T-cell (primary cell): ENCODE data around the gene KAZALD1. TPM values are rescaled to one million over a fixed set of nuclear protein-coding genes. Genes with fewer than 3 reads are reported as not detected.
A peak's percentile ranks its signal among the peaks of the same experiment; 100 is the strongest.

Experiments used
- ATAC-seq, 4 experiments: fragments of 200-7000 bp in 3 of 4; fragments of 150-1000 bp in 1 of 4; cut with Tn5 transposase; replicated peaks in 1 of 4; 1 replicate in 3 of 4; 2 replicates in 1 of 4; pipeline ENCODE4 v1.10.0; 2021; ENCODE audit warnings: moderate library complexity in 3 of 4, mild to moderate bottlenecking in 2 of 4, moderate number of reproducible peaks in 1 of 4
- CTCF ChIA-PET, 2 donors: fragments of 300-600 bp; sonication (Branson Sonifier 250); formaldehyde crosslinking; loops; one replicate each; lab custom pipeline; 2022; ENCODE audit warnings: antibody characterized with exemption in 2 of 2; lab: Charles Lee
- POLR2A ChIA-PET, 2 donors: fragments of 300-600 bp; sonication (Branson Sonifier 250); formaldehyde crosslinking; loops; one replicate each; lab custom pipeline; 2022; ENCODE audit warnings: antibody characterized with exemption in 2 of 2; lab: Charles Lee
- DNase-seq, 35 experiments: peaks; one replicate each; pipeline versions ENCODE4 v3.0.0 to v3.0.0-alpha.2; 2013 to 2023
- H3K27ac ChIP-seq: one replicate; pipeline ENCODE4 v1.5.1; 2013; ENCODE audit warnings: low read length
- H3K27me3 ChIP-seq, 2 experiments: replicated peaks in 1 of 2; 1 replicate in 1 of 2; 2 replicates in 1 of 2; pipeline versions ENCODE4 v1.6.1 to v1.7.0; 2013; ENCODE audit warnings: low read length in 1 of 2, mixed read lengths in 1 of 2; ENCODE audit not compliant: control insufficient read depth in 2 of 2, insufficient read depth in 2 of 2; ENCODE audit errors: extremely low read depth in 1 of 2
- H3K36me3 ChIP-seq, 2 donors: 1 replicate in 1 of 2; 2 replicates in 1 of 2; pipeline versions ENCODE4 v1.6.1 to v1.7.0; 2013; ENCODE audit warnings: low read length in 1 of 2; ENCODE audit not compliant: control insufficient read depth in 2 of 2, insufficient read depth in 1 of 2; ENCODE audit errors: extremely low read depth in 1 of 2
- H3K4me1 ChIP-seq, 2 experiments: 1 replicate in 1 of 2; 2 replicates in 1 of 2; pipeline versions ENCODE4 v1.6.1 to v1.7.0; 2013; ENCODE audit warnings: low read length in 2 of 2, mixed read lengths in 1 of 2; ENCODE audit not compliant: insufficient read depth in 2 of 2, control insufficient read depth in 1 of 2; ENCODE audit errors: extremely low read depth in 1 of 2
- H3K4me3 ChIP-seq, 2 donors: 1 replicate in 1 of 2; 2 replicates in 1 of 2; pipeline versions ENCODE4 v1.5.1 to v1.7.0; 2013; ENCODE audit warnings: mild to moderate bottlenecking in 2 of 2, low read length in 1 of 2, moderate library complexity in 1 of 2; ENCODE audit not compliant: control insufficient read depth in 1 of 2; ENCODE audit errors: extremely low read depth in 1 of 2
- H3K9me3 ChIP-seq: 2 replicates; pipeline ENCODE4 v1.7.0; 2013
- H3K27ac Mint-ChIP-seq, 2 donors: one replicate each; pipeline ENCODE4 v1.8.0; 2020 to 2021; ENCODE audit warnings: mild to moderate bottlenecking in 2 of 2, mixed read lengths in 2 of 2
- H3K27me3 Mint-ChIP-seq, 2 donors: one replicate each; pipeline ENCODE4 v1.8.0; 2021 to 2022; ENCODE audit warnings: mixed read lengths in 2 of 2
- H3K36me3 Mint-ChIP-seq: one replicate; pipeline ENCODE4 v1.8.0; 2021; ENCODE audit warnings: mixed read lengths
- H3K4me1 Mint-ChIP-seq, 3 donors: one replicate each; pipeline ENCODE4 v1.8.0; 2020 to 2022; ENCODE audit warnings: mixed read lengths in 3 of 3, mild to moderate bottlenecking in 1 of 3
- H3K4me3 Mint-ChIP-seq, 3 donors: one replicate each; pipeline ENCODE4 v1.8.0; 2020 to 2022; ENCODE audit warnings: mild to moderate bottlenecking in 3 of 3, mixed read lengths in 3 of 3, moderate library complexity in 3 of 3
- H3K9me3 Mint-ChIP-seq, 3 donors: one replicate each; pipeline ENCODE4 v1.8.0; 2020 to 2022; ENCODE audit warnings: mixed read lengths in 3 of 3
- WGBS: methylation state at CpG from one replicate; pipeline ENCODE4 v1.1.5; 2013; ENCODE audit warnings: missing lambda C conversion rate; ENCODE audit not compliant: insufficient coverage; 5-methylcytosine and 5-hydroxymethylcytosine counted together
- total RNA-seq, 35 experiments: library from RNA in 6 of 35; stranded (reverse) in 6 of 35; fragments of 120-200 nt in 1 of 35; gene quantifications; one replicate each; pipeline versions ENCODE4 v1.2.1 to v1.2.4 and lab custom pipeline; 2013 to 2026

Gene KAZALD1
- total RNA-seq, 5 donors from 2014 or later (not counting 1 experiment from before 2014, with no cell fraction given): 0.19 to 0.29 TPM; not detected in 3

DNA sequence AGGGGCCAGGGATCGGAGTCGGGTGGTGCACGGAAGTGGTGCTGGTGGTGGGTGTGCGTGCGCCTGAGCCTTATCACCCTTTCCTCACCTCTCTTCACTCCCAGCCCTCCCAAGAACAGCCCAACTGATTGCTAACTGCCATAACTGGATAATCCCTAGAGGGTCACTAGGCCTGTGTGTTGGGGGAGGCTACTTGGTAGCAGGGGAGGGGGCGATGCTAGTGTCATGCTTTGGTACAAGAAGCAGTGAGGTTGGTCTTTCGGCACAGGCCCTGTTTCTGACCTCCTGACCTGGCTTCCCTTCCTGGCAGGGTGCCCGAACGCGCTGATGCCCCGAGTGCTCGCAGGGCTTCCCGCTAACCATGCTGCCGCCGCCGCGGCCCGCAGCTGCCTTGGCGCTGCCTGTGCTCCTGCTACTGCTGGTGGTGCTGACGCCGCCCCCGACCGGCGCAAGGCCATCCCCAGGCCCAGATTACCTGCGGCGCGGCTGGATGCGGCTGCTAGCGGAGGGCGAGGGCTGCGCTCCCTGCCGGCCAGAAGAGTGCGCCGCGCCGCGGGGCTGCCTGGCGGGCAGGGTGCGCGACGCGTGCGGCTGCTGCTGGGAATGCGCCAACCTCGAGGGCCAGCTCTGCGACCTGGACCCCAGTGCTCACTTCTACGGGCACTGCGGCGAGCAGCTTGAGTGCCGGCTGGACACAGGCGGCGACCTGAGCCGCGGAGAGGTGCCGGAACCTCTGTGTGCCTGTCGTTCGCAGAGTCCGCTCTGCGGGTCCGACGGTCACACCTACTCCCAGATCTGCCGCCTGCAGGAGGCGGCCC lies 652 bp downstream of the KAZALD1 start:
- peak overlapping the region; percentile 63 to 93 (median 86) for H3K4me3 Mint-ChIP-seq
- H3K27ac Mint-ChIP-seq: peak overlapping the region in 1 of 2 donors; percentile 16
- peak in 24 of 35 experiments; percentile 10 to 74 (median 38) for DNase-seq
- 8% methylated on average over 58 of the region's 63 CpGs for whole genome bisulfite sequencing
- Histone ChIP-seq H3K27me3 (peaks cover 6 to 54% of the 10 kb centered on the region in 2 experiments), H3K4me3 (peak overlapping the region in 1 of 2 donors; percentile 99), H3K4me1 (peaks cover 15 to 52% of the 10 kb centered on the region in 2 experiments), H3K36me3 (no peaks in the 10 kb centered on the region), H3K27ac (no peak overlapping the region), H3K9me3 (no peaks in the 10 kb centered on the region)
- H3K36me3 Mint-ChIP-seq: no peaks in the 10 kb centered on the region
- ChIA-PET CTCF (interaction anchor here (0.6 to 6.1 kb wide), 8 partner anchors 11 to 405 kb away, joined by 3 to 42 read pairs (median 3); partner anchors contain the start of genes PDZD7 (in 1 of the 2) and SFXN3 (in 1 of the 2)), POLR2A (no interaction called here)
- H3K27me3 Mint-ChIP-seq: peaks cover 32 to 34% of the 10 kb centered on the region in 2 donors
- H3K4me1 Mint-ChIP-seq: peaks cover 29 to 50% (median 32%) of the 10 kb centered on the region in 3 donors
- peak; percentile 28 to 38 (median 32) for ATAC-seq
- no peaks in the 10 kb centered on the region for H3K9me3 Mint-ChIP-seq

DNA sequence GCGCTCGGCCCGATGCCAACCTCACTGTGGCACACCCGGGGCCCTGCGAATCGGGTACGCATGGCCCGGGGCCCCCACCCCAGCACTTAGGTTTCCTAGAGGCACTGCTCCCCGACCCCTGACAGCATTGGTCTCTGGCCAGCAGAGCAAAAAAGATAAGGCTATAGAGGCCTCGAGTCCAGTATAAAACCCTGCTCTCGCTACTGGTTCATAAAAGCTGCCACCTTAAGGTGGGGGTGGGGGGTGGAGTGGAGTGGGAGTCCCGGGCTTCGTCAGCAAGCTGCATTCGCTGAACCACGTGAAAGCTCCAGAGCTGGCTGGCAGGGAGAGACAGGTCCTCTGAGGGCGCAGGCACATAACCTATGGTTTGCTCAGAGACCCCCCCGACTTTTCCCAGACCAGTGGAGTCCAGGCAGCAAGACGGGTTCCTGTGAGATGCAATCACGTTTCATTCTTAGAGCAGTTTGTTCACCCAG lies 1.3 kb downstream of the KAZALD1 start:
- peaks cover 29 to 55% (median 36%) of the 10 kb centered on the region in 3 donors for H3K4me1 Mint-ChIP-seq
- no peak for ATAC-seq

DNA sequence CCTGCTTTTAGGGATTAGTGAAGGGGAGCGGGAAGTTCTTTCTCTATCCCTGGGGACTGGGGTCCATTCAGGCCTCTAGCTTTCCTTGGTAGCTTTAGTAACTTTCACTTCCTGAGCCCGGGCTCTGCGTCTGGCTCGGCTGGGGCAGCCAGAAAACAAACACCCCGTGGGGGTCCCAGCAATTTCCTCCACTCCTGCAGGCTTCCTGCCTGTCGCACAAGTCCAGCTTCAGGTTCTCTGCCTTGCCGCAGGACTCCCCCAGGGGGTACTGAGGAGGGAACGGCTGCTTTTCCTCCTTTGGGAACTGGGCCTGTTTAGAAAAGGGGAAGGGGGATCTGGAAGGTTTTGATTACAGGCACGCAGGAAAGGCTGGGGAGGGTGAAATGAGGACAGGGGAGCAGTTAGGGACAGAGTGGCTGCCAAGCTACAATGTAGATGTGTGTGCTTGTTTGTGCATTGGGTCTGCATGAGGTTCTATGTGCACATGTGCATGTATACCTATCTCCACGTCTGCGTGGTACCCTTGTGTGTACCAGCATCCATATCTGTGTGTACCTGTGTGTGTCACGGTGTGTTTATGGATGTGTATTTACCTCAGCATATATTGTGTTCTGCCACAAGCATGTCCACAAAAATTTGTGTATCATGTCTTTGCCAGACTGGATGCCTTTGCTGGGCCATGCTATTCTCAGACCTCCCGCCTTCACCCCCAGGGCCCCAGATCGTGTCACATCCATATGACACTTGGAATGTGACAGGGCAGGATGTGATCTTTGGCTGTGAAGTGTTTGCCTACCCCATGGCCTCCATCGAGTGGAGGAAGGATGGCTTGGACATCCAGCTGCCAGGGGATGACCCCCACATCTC lies 2.0 kb downstream of the KAZALD1 start:
- Mint-ChIP-seq H3K36me3 (no peaks in the 10 kb centered on the region), H3K4me1 (peaks cover 29 to 55% (median 36%) of the 10 kb centered on the region in 3 donors), H3K4me3 (peak overlapping the region in 2 of 3 donors; percentile 17 to 93), H3K27me3 (peaks cover 32 to 38% of the 10 kb centered on the region in 2 donors), H3K27ac (no peak overlapping the region), H3K9me3 (no peaks in the 10 kb centered on the region)
- ATAC-seq (no peak), DNase-seq (no peak)
- Histone ChIP-seq H3K4me1 (peaks cover 15 to 56% of the 10 kb centered on the region in 2 experiments), H3K9me3 (no peaks in the 10 kb centered on the region), H3K27ac (no peak overlapping the region), H3K27me3 (peaks cover 6 to 58% of the 10 kb centered on the region in 2 experiments), H3K4me3 (no peak overlapping the region), H3K36me3 (no peaks in the 10 kb centered on the region)
- WGBS: 74% methylated on average over 7 of the region's 15 CpGs
- POLR2A ChIA-PET: no interaction called here
- CTCF ChIA-PET: interaction anchor here (0.6 to 6.1 kb wide), 5 partner anchors 13 to 33 kb away, joined by 3 to 42 read pairs (median 7); partner anchors contain the start of genes PDZD7 (in 1 of the 2) and SFXN3 (in 1 of the 2)

More for the DNA sequence above, 1.3 kb downstream of the KAZALD1 start:
- DNase-seq: no peak
- H3K4me3 Mint-ChIP-seq: peak overlapping the region in 1 of 3 donors; percentile 93
- Histone ChIP-seq H3K4me1 (peaks cover 15 to 56% of the 10 kb centered on the region in 2 experiments), H3K4me3 (peak overlapping the region in 1 of 2 donors; percentile 99), H3K27ac (no peak overlapping the region), H3K9me3 (no peaks in the 10 kb centered on the region), H3K27me3 (peaks cover 6 to 58% of the 10 kb centered on the region in 2 experiments), H3K36me3 (no peaks in the 10 kb centered on the region)
- no peak overlapping the region for H3K27ac Mint-ChIP-seq
- H3K27me3 Mint-ChIP-seq: peaks cover 32 to 38% of the 10 kb centered on the region in 2 donors
- WGBS: 17% methylated on average over 15 of the region's 19 CpGs
- no peaks in the 10 kb centered on the region for H3K9me3 Mint-ChIP-seq
- no peaks in the 10 kb centered on the region for H3K36me3 Mint-ChIP-seq
- CTCF ChIA-PET: interaction anchor here (0.6 to 6.1 kb wide), 5 partner anchors 12 to 32 kb away, joined by 3 to 42 read pairs (median 7); partner anchors contain the start of genes PDZD7 (in 1 of the 2) and SFXN3 (in 1 of the 2)
- POLR2A ChIA-PET: no interaction called here

DNA sequence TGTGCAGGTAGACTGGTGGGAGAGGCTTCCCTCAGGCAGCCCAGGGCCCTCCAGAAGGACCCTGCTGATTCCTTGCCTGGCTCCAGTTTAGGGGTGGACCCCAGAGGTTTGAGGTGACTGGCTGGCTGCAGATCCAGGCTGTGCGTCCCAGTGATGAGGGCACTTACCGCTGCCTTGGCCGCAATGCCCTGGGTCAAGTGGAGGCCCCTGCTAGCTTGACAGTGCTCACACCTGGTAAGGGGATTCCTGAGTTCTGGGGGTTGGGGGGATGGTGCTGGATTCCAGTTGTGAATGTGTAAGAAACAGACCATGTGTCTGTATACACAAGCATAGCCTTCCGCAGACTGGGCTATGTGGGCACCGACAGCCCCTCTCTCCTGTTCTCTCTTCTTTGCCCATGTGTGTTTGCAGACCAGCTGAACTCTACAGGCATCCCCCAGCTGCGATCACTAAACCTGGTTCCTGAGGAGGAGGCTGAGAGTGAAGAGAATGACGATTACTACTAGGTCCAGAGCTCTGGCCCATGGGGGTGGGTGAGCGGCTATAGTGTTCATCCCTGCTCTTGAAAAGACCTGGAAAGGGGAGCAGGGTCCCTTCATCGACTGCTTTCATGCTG lies 2.7 kb downstream of the KAZALD1 start:
- H3K4me3 ChIP-seq: no peak overlapping the region
- no peak overlapping the region for H3K27ac ChIP-seq
- DNase-seq (no peak), ATAC-seq (no peak)
- ChIA-PET CTCF (interaction anchor here (1.0 to 1.2 kb wide), 2 partner anchors 21 to 22 kb away, joined by 3 to 4 read pairs; no protein-coding TSS in a partner anchor), POLR2A (interaction anchor here (0.5 kb wide), 2 partner anchors 529 to 940 kb away, joined by 3 to 4 read pairs; partner anchors contain the start of gene HIF1AN (in 1 of the 2))
- H3K9me3 Mint-ChIP-seq: no peaks in the 10 kb centered on the region
- H3K27me3 Mint-ChIP-seq: peaks cover 32 to 38% of the 10 kb centered on the region in 2 donors
- no peaks in the 10 kb centered on the region for H3K9me3 ChIP-seq
- peak overlapping the region in 1 of 3 donors; percentile 93 for H3K4me3 Mint-ChIP-seq
- peaks cover 6 to 58% of the 10 kb centered on the region in 2 experiments for H3K27me3 ChIP-seq
- no peaks in the 10 kb centered on the region for H3K36me3 Mint-ChIP-seq
- peaks cover 15 to 56% of the 10 kb centered on the region in 2 experiments for H3K4me1 ChIP-seq
- peaks cover 29 to 55% (median 36%) of the 10 kb centered on the region in 3 donors for H3K4me1 Mint-ChIP-seq
- H3K27ac Mint-ChIP-seq: peak overlapping the region in 1 of 2 donors; percentile 20
- 94% methylated on average over 7 of the region's 9 CpGs for WGBS
- no peaks in the 10 kb centered on the region for H3K36me3 ChIP-seq

DNA sequence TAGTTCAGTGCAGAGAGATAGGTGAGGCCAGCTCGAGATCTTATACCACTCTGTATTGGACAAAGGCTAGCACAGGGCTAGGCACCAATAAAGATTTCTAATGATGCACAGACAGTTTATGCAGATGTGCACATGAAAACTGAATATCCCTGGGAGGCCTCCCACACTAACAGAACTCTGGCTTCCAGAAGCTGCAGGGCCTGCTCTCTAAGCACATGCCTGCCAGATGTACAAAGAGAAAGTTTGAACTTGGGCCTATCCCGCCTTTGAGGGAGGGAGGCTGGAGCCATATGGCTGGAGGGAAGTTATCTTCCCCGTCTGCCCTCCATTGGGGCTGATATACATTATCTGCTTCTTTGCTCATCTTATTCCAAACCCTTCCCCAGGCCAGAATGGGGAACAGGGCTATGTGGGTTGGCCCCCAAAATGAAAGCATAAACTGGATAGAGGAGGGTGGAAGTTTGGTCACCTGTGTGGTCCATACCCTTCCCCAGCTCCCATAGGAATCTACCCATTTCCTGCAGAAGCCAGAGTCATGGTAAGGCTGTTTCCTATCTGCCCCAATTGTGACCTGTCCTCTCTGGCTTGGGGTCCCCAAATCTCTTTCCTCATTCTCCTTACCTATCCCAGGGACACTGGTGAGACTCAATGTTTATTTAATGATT lies 3.8 kb downstream of the KAZALD1 start:
- no peak overlapping the region for H3K27ac ChIP-seq
- peaks cover 19 to 47% (median 33%) of the 10 kb centered on the region in 3 donors for H3K4me1 Mint-ChIP-seq
- peaks cover 11 to 52% of the 10 kb centered on the region in 2 experiments for H3K4me1 ChIP-seq
- peaks cover 6 to 58% of the 10 kb centered on the region in 2 experiments for H3K27me3 ChIP-seq
- ChIA-PET CTCF (interaction anchor here (1.0 to 1.2 kb wide), 3 partner anchors 22 to 48 kb away, joined by 3 to 5 read pairs (median 4); no protein-coding TSS in a partner anchor), POLR2A (no interaction called here)
- H3K9me3 Mint-ChIP-seq: no peaks in the 10 kb centered on the region
- WGBS: 100% methylated on average over 1 of the region's 3 CpGs
- no peak overlapping the region for H3K27ac Mint-ChIP-seq
- H3K36me3 Mint-ChIP-seq: no peaks in the 10 kb centered on the region
- no peak overlapping the region for H3K4me3 ChIP-seq
- no peak for ATAC-seq
- no peak for DNase-seq
- H3K4me3 Mint-ChIP-seq: peak overlapping the region in 2 of 3 donors; percentile 61 to 84
- H3K9me3 ChIP-seq: no peaks in the 10 kb centered on the region
- H3K27me3 Mint-ChIP-seq: peaks cover 32 to 38% of the 10 kb centered on the region in 2 donors
- no peaks in the 10 kb centered on the region for H3K36me3 ChIP-seq
